ENCODE measurements around the gene RIPOR2. TPM values are rescaled to one million over a fixed set of nuclear protein-coding genes. Genes with fewer than 3 reads are reported as not detected.
A peak's percentile ranks its signal among the peaks of the same experiment; 100 is the strongest.

The RIPOR2 gene
- 19.4 TPM for total RNA-seq

- intact Hi-C loops (cut with DNase I): no loop called here
- TF ChIP-seq POLR2AphosphoS5 (IDR thresholded peaks at IDR 0.05; ENCODE audit: insufficient read depth in 1 of 2, low read depth in 1 of 2) (peak in 1 of 2 donors; percentile 19), POLR2A (IDR thresholded peaks at IDR 0.05) (no peak), CTCF (IDR thresholded peaks at IDR 0.05) (no peak)
- Histone ChIP-seq H3K9me3 (no peaks in the 10 kb centered on the region), H3K27ac (no peak within 1 kb of the TSS), H3K27me3 (no peaks in the 10 kb centered on the region), H3K4me1 (peaks cover 13% of the 10 kb centered on the region), H3K36me3 (no peaks in the 10 kb centered on the region), H3K4me3 (no peak within 1 kb of the TSS)
- no peak for DNase-seq (ENCODE audit: extremely low spot score in 2 of 2)
Measured at GRCh38 chr6:24935366-24936152, at the start of gene RIPOR2. RIPOR2 (minus strand) TSS chr6:24935960; CDS start chr6:24935898, 62 bp downstream.

- intact Hi-C loops (cut with DNase I): no loop called here
- H3K4me1 ChIP-seq: peaks cover 7% of the 10 kb centered on the region
- DNase-seq (ENCODE audit: extremely low spot score in 2 of 2): no peak
- no peaks in the 10 kb centered on the region for H3K27me3 ChIP-seq
- TF ChIP-seq CTCF (IDR thresholded peaks at IDR 0.05) (no peak), POLR2A (IDR thresholded peaks at IDR 0.05) (no peak), POLR2AphosphoS5 (IDR thresholded peaks at IDR 0.05; ENCODE audit: insufficient read depth in 1 of 2, low read depth in 1 of 2) (no peak)
- H3K4me3 ChIP-seq: no peak overlapping the region
- H3K27ac ChIP-seq: no peak overlapping the region
- H3K36me3 ChIP-seq: no peaks in the 10 kb centered on the region
- H3K9me3 ChIP-seq: no peaks in the 10 kb centered on the region
Measured at GRCh38 chr6:24985323-24985722, 49.6 kb upstream of the RIPOR2 start.

- H3K4me3 ChIP-seq: no peak overlapping the region
- intact Hi-C loops (cut with DNase I): no loop called here
- no peaks in the 10 kb centered on the region for H3K9me3 ChIP-seq
- no peaks in the 10 kb centered on the region for H3K27me3 ChIP-seq
- H3K4me1 ChIP-seq: peaks cover 7% of the 10 kb centered on the region
- H3K36me3 ChIP-seq: no peaks in the 10 kb centered on the region
- no peak for TF ChIP-seq CTCF (IDR thresholded peaks at IDR 0.05)
- TF ChIP-seq POLR2A (IDR thresholded peaks at IDR 0.05): no peak
- TF ChIP-seq POLR2AphosphoS5 (IDR thresholded peaks at IDR 0.05; ENCODE audit: insufficient read depth in 1 of 2, low read depth in 1 of 2): no peak
- no peak overlapping the region for H3K27ac ChIP-seq
- DNase-seq (ENCODE audit: extremely low spot score in 2 of 2): no peak
Measured at GRCh38 chr6:24982231-24982630, 46.5 kb upstream of the RIPOR2 start.

- intact Hi-C loops (cut with DNase I): no loop called here
- H3K27ac ChIP-seq: no peak overlapping the region
- H3K36me3 ChIP-seq: no peaks in the 10 kb centered on the region
Measured at GRCh38 chr6:24981386-24981760, 45.6 kb upstream of the RIPOR2 start.

More at GRCh38 chr6:24981386-24981760, 45.6 kb upstream of the RIPOR2 start:
- TF ChIP-seq POLR2A (IDR thresholded peaks at IDR 0.05) (no peak), POLR2AphosphoS5 (IDR thresholded peaks at IDR 0.05; ENCODE audit: insufficient read depth in 1 of 2, low read depth in 1 of 2) (no peak), CTCF (IDR thresholded peaks at IDR 0.05) (no peak)
- Histone ChIP-seq H3K27me3 (no peaks in the 10 kb centered on the region), H3K4me1 (peaks cover 7% of the 10 kb centered on the region), H3K4me3 (no peak overlapping the region), H3K9me3 (no peaks in the 10 kb centered on the region)
- DNase-seq (ENCODE audit: extremely low spot score in 2 of 2): no peak
